MM.1S (cell line): Measurements from ENCODE around the gene TENT5C.

Experiments used
- DNase-seq: peaks from one replicate; pipeline ENCODE4 v3.0.0-alpha.2; 2015
- H2AFZ ChIP-seq: fragments of 300-600 bp; sonication (generic); 2 replicates; pipeline ENCODE4 v1.6.0; 2016; ENCODE audit warnings: antibody characterized with exemption, low read length
- H3F3A ChIP-seq: fragments of 300-600 bp; sonication (generic); 2 replicates; pipeline ENCODE4 v1.6.1; 2016; ENCODE audit warnings: mild to moderate bottlenecking, antibody characterized with exemption, low read length, moderate library complexity, mixed read lengths; ENCODE audit not compliant: insufficient read depth
- H3K27ac ChIP-seq: fragments of 300-600 bp; sonication (generic); 2 replicates; pipeline ENCODE4 v1.5.1; 2016; ENCODE audit warnings: mild to moderate bottlenecking, low read length
- H3K27me3 ChIP-seq: fragments of 300-600 bp; sonication (generic); replicated peaks from 2 replicates; pipeline ENCODE4 v1.6.0; 2016; ENCODE audit warnings: low read length; ENCODE audit not compliant: insufficient read depth
- H3K36me3 ChIP-seq: fragments of 300-600 bp; sonication (generic); replicated peaks from 2 replicates; pipeline ENCODE4 v1.6.1; 2016; ENCODE audit warnings: mild to moderate bottlenecking, low read length, mixed read lengths; ENCODE audit not compliant: insufficient read depth
- H3K4me1 ChIP-seq: fragments of 300-600 bp; sonication (generic); 2 replicates; pipeline ENCODE4 v1.6.1; 2016; ENCODE audit warnings: low read length, mixed read lengths
- H3K4me2 ChIP-seq: fragments of 300-600 bp; sonication (generic); 2 replicates; pipeline ENCODE4 v1.6.0; 2016; ENCODE audit warnings: low read depth, low read length
- H3K4me3 ChIP-seq: fragments of 300-600 bp; sonication (generic); 2 replicates; pipeline ENCODE4 v1.5.1; 2016; ENCODE audit warnings: low read length, mixed read lengths
- H3K79me2 ChIP-seq: fragments of 300-600 bp; sonication (generic); 2 replicates; pipeline ENCODE4 v1.6.1; 2016; ENCODE audit warnings: mixed run types, low read length, mixed read lengths
- H3K9ac ChIP-seq: fragments of 300-600 bp; sonication (generic); 2 replicates; pipeline ENCODE4 v1.6.1; 2016; ENCODE audit warnings: low read length, mixed read lengths
- H3K9me2 ChIP-seq: fragments of 300-600 bp; sonication (generic); replicated peaks from 2 replicates; pipeline ENCODE4 v1.6.1; 2016; ENCODE audit warnings: mild to moderate bottlenecking, low read length, mixed read lengths; ENCODE audit not compliant: insufficient read depth
- H3K9me3 ChIP-seq: fragments of 300-600 bp; sonication (generic); replicated peaks from 2 replicates; pipeline ENCODE4 v1.6.1; 2016; ENCODE audit warnings: mild to moderate bottlenecking, low read length, mixed read lengths; ENCODE audit not compliant: insufficient read depth
- H4K20me1 ChIP-seq: fragments of 300-600 bp; sonication (generic); 2 replicates; pipeline ENCODE4 v1.6.1; 2016; ENCODE audit warnings: mild to moderate bottlenecking, low read length, moderate library complexity, mixed read lengths; ENCODE audit not compliant: insufficient read depth
- CTCF ChIP-seq: fragments of 300-600 bp; sonication (generic); IDR thresholded peaks from 2 replicates; pipeline ENCODE4 v1.5.1; 2016; ENCODE audit warnings: antibody characterized with exemption, low read length, mixed read lengths
- EZH2 ChIP-seq: fragments of 300-600 bp; sonication (generic); optimal IDR thresholded peaks from 2 replicates; pipeline ENCODE3; 2017; ENCODE audit warnings: low read depth, mild to moderate bottlenecking, antibody characterized with exemption, low read length, mixed read lengths
- EZH2phosphoT487 ChIP-seq: fragments of 300-600 bp; sonication (generic); IDR thresholded peaks from 2 replicates; pipeline ENCODE4 v1.6.1; 2018; ENCODE audit warnings: antibody characterized with exemption, low read length

TENT5C gene

DNA sequence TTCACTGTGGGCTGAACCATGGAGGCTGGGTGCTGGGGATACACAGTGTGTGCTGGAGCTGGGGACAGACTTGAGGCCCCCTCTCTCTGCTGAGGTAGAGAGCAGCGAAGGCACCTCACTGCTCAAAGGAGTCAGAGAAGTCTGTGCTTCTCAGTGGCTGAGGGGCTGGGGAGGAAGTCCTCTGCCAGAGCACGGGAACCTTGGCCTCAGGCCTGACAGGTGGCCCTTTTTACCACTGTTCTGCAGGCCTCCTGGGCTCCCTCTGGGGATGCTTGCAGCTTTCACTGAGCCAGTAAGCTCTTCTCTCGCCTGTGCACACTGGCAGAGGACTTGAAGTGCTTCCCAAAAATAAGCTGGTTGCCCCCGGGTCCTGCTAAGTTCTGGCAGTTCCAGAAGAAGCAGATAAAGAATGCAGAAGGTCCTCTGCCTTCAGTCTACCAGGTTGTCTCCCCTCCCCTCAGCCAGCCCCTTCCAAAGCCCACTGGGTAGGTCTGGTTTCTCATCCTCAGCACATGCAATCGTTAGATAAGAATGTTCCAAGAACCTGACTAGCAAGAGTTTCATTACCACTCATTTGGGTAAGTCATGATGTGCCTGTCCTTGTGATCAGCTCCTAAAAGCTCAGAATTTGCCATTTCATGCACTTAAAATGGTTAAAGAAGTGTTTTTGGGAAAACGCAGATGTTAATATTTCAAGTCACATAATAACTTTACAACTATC, 53.9 kb downstream of the TENT5C start:
- peak; percentile 71 for DNase-seq
- peak overlapping the region; percentile 86 for H3K9ac ChIP-seq
- H4K20me1 ChIP-seq, result no peaks in the 10 kb centered on the region
- no peak overlapping the region for H2AFZ ChIP-seq
- H3K79me2 ChIP-seq, result peaks cover 41% of the 10 kb centered on the region
- no peaks in the 10 kb centered on the region for H3K9me2 ChIP-seq
- peaks cover 65% of the 10 kb centered on the region for H3F3A ChIP-seq
- H3K4me2 ChIP-seq, result peak overlapping the region; percentile 42
- H3K36me3 ChIP-seq, result no peaks in the 10 kb centered on the region
- peak overlapping the region; percentile 100 for H3K27ac ChIP-seq
- H3K4me1 ChIP-seq, result peaks cover 89% of the 10 kb centered on the region
- H3K9me3 ChIP-seq, result no peaks in the 10 kb centered on the region
- no peak overlapping the region for H3K4me3 ChIP-seq
- no peaks in the 10 kb centered on the region for H3K27me3 ChIP-seq
- no peak for TF ChIP-seq EZH2phosphoT487
- no peak for TF ChIP-seq EZH2
- TF ChIP-seq CTCF, result no peak

DNA sequence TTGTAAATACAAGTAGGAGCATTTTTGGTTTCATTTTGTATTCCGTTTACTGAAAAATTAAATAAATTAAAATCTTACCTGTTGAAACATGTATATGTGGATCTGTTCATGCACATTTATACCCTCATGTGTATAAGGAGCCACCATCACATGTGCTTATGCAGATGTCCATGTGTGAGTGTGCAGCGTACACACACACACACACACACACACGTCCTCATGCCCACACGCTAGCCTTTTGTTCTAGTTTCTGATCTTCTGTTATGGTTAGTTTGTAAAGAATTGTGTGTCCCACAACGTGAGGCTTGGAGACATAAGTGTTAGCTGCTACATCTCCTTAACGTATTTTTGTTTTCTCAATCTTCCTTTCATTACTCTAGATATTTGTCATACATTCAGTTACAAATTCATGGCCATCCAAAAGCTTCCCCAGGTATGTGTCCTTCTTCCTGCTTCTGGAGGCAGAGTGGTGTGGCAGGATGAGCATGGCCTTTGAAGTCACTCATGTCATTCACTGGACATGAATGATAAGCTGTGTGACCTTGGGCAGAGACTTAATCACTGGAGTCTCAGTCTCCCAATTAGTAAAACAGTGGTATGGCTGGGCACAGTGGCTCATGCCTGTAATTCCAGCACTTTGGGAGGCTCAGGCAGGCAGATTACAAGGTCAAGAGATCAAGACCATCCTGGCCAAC, 54.6 kb downstream of the TENT5C start:
- TF ChIP-seq EZH2phosphoT487, result no peak
- no peak for TF ChIP-seq CTCF
- no peak for TF ChIP-seq EZH2
- no peaks in the 10 kb centered on the region for H3K9me3 ChIP-seq
- peak overlapping the region; percentile 100 for H3K27ac ChIP-seq
- no peaks in the 10 kb centered on the region for H4K20me1 ChIP-seq
- peaks cover 66% of the 10 kb centered on the region for H3F3A ChIP-seq
- H3K27me3 ChIP-seq, result no peaks in the 10 kb centered on the region
- H3K4me1 ChIP-seq, result peaks cover 90% of the 10 kb centered on the region
- peak overlapping the region; percentile 42; the same call in 1 of the 2 replicates for H3K4me2 ChIP-seq
- H2AFZ ChIP-seq, result no peak overlapping the region
- H3K36me3 ChIP-seq, result no peaks in the 10 kb centered on the region
- peaks cover 43% of the 10 kb centered on the region for H3K79me2 ChIP-seq
- peak overlapping the region; percentile 86 for H3K9ac ChIP-seq
- H3K9me2 ChIP-seq, result no peaks in the 10 kb centered on the region
- no peak overlapping the region for H3K4me3 ChIP-seq
- no peak for DNase-seq

- Histone ChIP-seq H3K36me3 (no peaks in the 10 kb centered on the region), H3K27ac (peak overlapping the region; percentile 100), H3K9me2 (no peaks in the 10 kb centered on the region), H3K27me3 (no peaks in the 10 kb centered on the region), H3K9ac (peak overlapping the region; percentile 3; the same call in 1 of the 2 replicates), H3K4me2 (no peak overlapping the region), H2AFZ (no peak overlapping the region), H3K4me1 (peaks cover 90% of the 10 kb centered on the region), H4K20me1 (no peaks in the 10 kb centered on the region), H3F3A (peaks cover 66% of the 10 kb centered on the region), H3K79me2 (peaks cover 49% of the 10 kb centered on the region), H3K9me3 (no peaks in the 10 kb centered on the region), H3K4me3 (no peak overlapping the region)
- peak; percentile 54 for DNase-seq
- TF ChIP-seq EZH2phosphoT487, result no peak
- TF ChIP-seq EZH2, result no peak
- no peak for TF ChIP-seq CTCF
Measured at GRCh38 chr1:117661027-117661426, 55.2 kb downstream of the TENT5C start.
